HUES64 (cell line): ENCODE results near the gene PRDX5.

Source experiments
- H3K27ac ChIP-seq: 2 replicates; pipeline ENCODE4 v1.7.0; 2013; ENCODE audit warnings: low read depth, low read length, inconsistent platforms
- H3K27me3 ChIP-seq: 2 replicates; pipeline ENCODE4 v1.6.1; 2013; ENCODE audit warnings: mild to moderate bottlenecking, low read length; ENCODE audit not compliant: insufficient read depth
- H3K36me3 ChIP-seq: 2 replicates; pipeline ENCODE4 v1.6.1; 2013; ENCODE audit warnings: mild to moderate bottlenecking, low read length; ENCODE audit not compliant: insufficient read depth
- H3K4me1 ChIP-seq: 2 replicates; pipeline ENCODE4 v1.6.1; 2013; ENCODE audit warnings: mild to moderate bottlenecking, low read length, moderate library complexity; ENCODE audit not compliant: insufficient read depth
- H3K4me3 ChIP-seq: 2 replicates; pipeline ENCODE4 v1.5.1; 2013; ENCODE audit warnings: mild to moderate bottlenecking, low read length, moderate library complexity
- H3K9ac ChIP-seq: 2 replicates; pipeline ENCODE4 v1.6.1; 2013; ENCODE audit warnings: mild to moderate bottlenecking, low read depth, low read length
- H3K9me3 ChIP-seq: 2 replicates; pipeline ENCODE4 v1.6.1; 2013; ENCODE audit warnings: low read depth, low read length; ENCODE audit not compliant: insufficient read depth
- WGBS: fragments of 150-250, 120-280 bp; methylation state at CpG from one replicate; pipeline ENCODE4 v1.1.7; 2013; ENCODE audit warnings: missing lambda C conversion rate; 5-methylcytosine and 5-hydroxymethylcytosine counted together

PRDX5 gene

DNA sequence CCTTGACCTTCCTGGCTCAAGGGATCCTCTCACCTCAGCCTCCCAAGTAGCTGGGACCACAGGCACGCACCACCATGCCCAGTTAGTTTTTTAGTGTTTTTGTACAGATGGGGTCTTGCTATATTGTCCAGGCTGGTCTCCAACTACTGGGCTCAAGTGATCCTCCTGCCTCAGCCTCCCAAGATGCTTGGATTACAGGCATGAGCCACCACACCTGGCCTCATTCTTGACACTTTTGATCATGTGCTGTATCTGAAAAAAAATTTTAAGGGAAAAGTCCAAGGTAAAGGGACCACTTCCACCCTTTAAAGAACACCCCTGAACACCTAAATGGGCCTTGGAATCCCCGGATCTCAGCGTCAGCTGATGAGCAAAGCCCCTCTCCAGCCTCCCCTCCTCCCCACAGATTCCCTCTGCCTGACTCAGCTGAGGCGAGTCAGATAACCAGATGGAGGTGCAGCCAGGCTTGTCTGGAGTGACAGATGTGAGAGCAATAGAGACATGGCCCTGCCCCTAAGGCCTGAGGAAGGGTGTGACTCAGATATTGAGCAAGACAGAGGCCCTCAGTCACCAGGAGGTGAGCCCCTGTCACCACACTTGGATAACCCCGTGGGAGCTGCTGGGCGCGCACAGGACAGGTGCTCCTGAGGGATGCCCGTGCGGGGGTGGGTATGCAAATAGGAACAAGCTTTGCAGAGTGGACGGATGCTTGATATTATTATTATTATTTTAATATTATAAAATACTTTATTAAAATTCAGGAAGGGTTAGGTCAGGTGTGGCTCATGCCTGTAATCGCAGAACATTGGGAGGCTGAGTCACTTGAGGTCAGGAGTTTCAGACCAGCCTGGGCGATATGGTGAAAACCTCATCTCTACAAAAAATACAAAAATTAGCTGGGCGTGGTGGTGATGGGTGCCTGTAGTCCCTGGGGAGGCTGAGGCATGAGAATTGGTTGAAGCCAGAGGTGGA, 17.1 kb downstream of the PRDX5 start:
- Histone ChIP-seq H3K36me3 (no peaks in the 10 kb centered on the region), H3K9me3 (no peaks in the 10 kb centered on the region), H3K27ac (no peak overlapping the region), H3K4me3 (no peak overlapping the region), H3K4me1 (peaks cover 4% of the 10 kb centered on the region; the same call in 1 of the 2 replicates), H3K9ac (no peak overlapping the region), H3K27me3 (no peaks in the 10 kb centered on the region)
- WGBS, result 60% methylated on average over 11 of the region's 13 CpGs

DNA sequence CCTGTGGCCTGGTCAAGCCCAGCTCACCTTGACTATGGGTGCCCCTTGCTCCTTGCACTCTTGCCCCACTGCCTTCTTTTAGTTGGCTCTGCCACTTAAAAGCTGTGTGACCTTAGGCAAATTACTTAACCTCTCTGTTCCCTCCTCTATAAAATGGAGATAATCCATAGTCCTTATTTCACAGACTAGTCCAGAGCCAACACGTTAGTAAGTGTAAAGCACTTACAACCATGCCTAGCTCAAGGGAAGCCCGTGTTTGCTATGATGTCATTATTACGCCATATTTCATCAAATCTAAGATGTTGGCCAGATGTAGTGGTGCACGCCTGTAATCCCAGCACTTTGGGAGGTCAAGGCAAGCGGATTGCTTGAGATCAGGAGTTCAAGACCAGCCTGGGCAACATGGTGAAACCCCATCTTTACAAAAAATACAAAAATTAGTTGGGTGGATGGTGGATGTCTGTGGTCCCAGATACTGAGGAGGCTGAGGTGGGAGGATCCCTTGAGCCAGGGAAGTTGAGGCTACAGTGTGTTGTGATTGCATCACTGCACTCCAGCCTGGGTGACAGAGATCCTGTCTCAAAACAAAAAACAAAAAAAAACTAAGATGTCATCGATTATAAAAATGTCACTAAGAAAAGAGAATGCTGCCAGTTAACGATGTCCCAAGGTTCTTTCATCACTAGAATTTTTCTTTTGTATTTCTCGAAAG, 19.8 kb downstream of the PRDX5 start:
- no peak overlapping the region for H3K27ac ChIP-seq
- H3K4me1 ChIP-seq, result peaks cover 5% of the 10 kb centered on the region; the same call in 1 of the 2 replicates
- no peaks in the 10 kb centered on the region for H3K9me3 ChIP-seq
- H3K9ac ChIP-seq, result no peak overlapping the region
- 94% methylated on average over 7 of the region's 8 CpGs for WGBS
- H3K36me3 ChIP-seq, result no peaks in the 10 kb centered on the region
- H3K4me3 ChIP-seq, result no peak overlapping the region
- H3K27me3 ChIP-seq, result no peaks in the 10 kb centered on the region

GRCh38 chr11:64338716-64339115, 20.8 kb downstream of the PRDX5 start:
- H3K9ac ChIP-seq, result no peak overlapping the region
- peaks cover 10% of the 10 kb centered on the region; the same call in 1 of the 2 replicates for H3K4me1 ChIP-seq
- no peak overlapping the region for H3K27ac ChIP-seq
- H3K9me3 ChIP-seq, result no peaks in the 10 kb centered on the region
- H3K36me3 ChIP-seq, result no peaks in the 10 kb centered on the region
- 92% methylated on average over 8 of the region's 8 CpGs for WGBS
- no peaks in the 10 kb centered on the region for H3K27me3 ChIP-seq
- no peak overlapping the region for H3K4me3 ChIP-seq

DNA sequence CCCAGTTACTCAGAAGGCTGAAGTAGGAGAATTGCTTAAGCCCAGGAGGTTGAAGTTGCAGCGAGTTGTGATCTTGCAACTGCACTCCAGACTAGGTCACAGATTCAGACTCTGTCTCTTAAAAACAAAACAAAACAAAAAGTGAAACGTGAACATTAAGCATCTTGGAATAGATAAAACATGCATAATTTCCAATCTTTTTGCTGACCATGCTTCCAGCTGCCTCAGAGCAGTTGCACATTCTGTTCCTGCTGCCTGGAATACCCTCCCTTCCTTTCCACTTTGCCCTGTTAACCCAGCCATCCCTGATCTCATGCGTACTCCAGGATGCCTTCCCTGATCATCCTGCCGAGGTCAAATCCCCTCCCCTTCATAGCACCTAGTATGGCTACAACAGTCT, 21.4 kb downstream of the PRDX5 start:
- 88% methylated on average over 4 of the region's 4 CpGs for WGBS
- Histone ChIP-seq H3K9me3 (no peaks in the 10 kb centered on the region), H3K36me3 (no peaks in the 10 kb centered on the region), H3K9ac (no peak overlapping the region), H3K4me1 (peaks cover 10% of the 10 kb centered on the region; the same call in 1 of the 2 replicates), H3K27me3 (no peaks in the 10 kb centered on the region), H3K27ac (no peak overlapping the region), H3K4me3 (no peak overlapping the region)

GRCh38 chr11:64339754-64340408, 22.0 kb downstream of the PRDX5 start, which contains the start of gene CCDC88B:
Gene CCDC88B, plus strand, starts transcription at chr11:64340204. Its CDS starts 63 bp downstream, at chr11:64340267.
- H3K9me3 ChIP-seq, result no peaks in the 10 kb centered on the region
- no peak within 1 kb of the TSS for H3K27ac ChIP-seq
- no peaks in the 10 kb centered on the region for H3K36me3 ChIP-seq
- H3K27me3 ChIP-seq, result no peaks in the 10 kb centered on the region
- H3K9ac ChIP-seq, result no peak within 1 kb of the TSS; the same call in 1 of the 2 replicates
- H3K4me3 ChIP-seq, result peak within 1 kb of the TSS; percentile 87
- peaks cover 10% of the 10 kb centered on the region; the same call in 1 of the 2 replicates for H3K4me1 ChIP-seq
- 91% methylated on average over 16 of the region's 16 CpGs for WGBS

DNA sequence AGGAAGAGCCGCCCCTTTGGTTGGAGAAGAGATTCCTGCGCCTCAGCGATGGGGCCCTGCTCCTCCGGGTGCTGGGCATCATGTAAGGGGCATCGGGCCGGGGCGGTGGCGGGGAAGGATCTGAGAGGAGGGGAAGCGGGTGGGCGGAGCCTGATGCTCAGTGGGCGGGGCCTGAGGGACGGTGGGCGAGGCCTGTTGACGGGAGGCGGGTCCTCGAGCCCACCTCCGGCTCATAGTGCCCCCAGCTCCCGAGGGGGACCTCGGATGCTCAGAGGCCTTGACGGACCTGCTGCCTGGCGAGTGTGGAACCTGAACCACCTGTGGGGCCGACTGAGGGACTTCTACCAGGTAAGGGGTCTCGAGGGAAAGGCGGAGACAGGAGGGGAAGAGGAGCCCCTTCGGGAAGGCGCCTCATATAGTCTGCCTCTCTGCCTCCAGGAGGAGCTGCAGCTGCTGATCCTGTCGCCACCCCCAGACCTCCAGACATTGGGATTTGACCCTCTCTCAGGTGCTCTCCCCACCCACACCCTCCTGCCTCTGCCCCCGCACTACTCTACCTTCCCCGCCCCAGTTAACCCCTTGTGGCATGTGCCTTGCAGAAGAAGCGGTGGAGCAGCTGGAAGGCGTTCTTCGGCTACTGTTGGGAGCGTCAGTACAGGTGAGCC, 22.9 kb downstream of the PRDX5 start:
- H3K36me3 ChIP-seq, result no peaks in the 10 kb centered on the region
- H3K9me3 ChIP-seq, result no peaks in the 10 kb centered on the region
- peaks cover 10% of the 10 kb centered on the region; the same call in 1 of the 2 replicates for H3K4me1 ChIP-seq
- no peak overlapping the region; the same call in 1 of the 2 replicates for H3K9ac ChIP-seq
- 42% methylated on average over 33 of the region's 33 CpGs for WGBS
- H3K27me3 ChIP-seq, result no peaks in the 10 kb centered on the region
- H3K27ac ChIP-seq, result no peak overlapping the region
- H3K4me3 ChIP-seq, result peak overlapping the region; percentile 87

DNA sequence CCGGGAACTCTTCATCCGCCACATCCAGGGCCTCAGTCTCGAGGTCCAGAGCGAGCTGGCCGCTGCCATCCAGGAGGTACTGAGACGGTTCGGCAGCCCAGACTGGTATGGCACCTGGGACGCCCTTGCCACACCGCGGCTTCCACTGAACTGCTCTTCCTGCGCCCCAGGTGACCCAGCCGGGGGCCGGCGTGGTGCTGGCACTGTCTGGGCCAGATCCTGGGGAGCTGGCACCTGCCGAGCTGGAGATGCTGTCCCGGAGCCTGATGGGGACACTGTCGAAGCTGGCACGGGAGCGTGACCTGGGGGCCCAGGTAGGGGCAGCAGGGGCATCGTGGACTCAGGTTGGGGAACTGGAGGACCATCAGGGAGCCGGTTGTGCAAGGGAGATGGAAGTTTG, 23.5 kb downstream of the PRDX5 start:
- no peaks in the 10 kb centered on the region for H3K27me3 ChIP-seq
- no peaks in the 10 kb centered on the region for H3K9me3 ChIP-seq
- H3K4me3 ChIP-seq, result peak overlapping the region; percentile 87
- 92% methylated on average over 21 of the region's 21 CpGs for WGBS
- H3K36me3 ChIP-seq, result no peaks in the 10 kb centered on the region
- H3K4me1 ChIP-seq, result peaks cover 10% of the 10 kb centered on the region; the same call in 1 of the 2 replicates
- H3K27ac ChIP-seq, result no peak overlapping the region
- H3K9ac ChIP-seq, result no peak overlapping the region

- peak overlapping the region; percentile 87 for H3K4me3 ChIP-seq
- no peak overlapping the region for H3K27ac ChIP-seq
Observed at GRCh38 chr11:64341851-64342791, 24.2 kb downstream of the PRDX5 start.

GRCh38 chr11:64342869-64343745, 25.2 kb downstream of the PRDX5 start:
- 71% methylated on average over 28 of the region's 29 CpGs for WGBS
- Histone ChIP-seq H3K9me3 (no peaks in the 10 kb centered on the region), H3K27me3 (no peaks in the 10 kb centered on the region), H3K9ac (no peak overlapping the region), H3K4me3 (peak overlapping the region; percentile 87), H3K4me1 (peaks cover 10% of the 10 kb centered on the region; the same call in 1 of the 2 replicates), H3K27ac (no peak overlapping the region), H3K36me3 (no peaks in the 10 kb centered on the region)

More at GRCh38 chr11:64341851-64342791, 24.2 kb downstream of the PRDX5 start:
- no peaks in the 10 kb centered on the region for H3K27me3 ChIP-seq
- peaks cover 10% of the 10 kb centered on the region; the same call in 1 of the 2 replicates for H3K4me1 ChIP-seq
- H3K36me3 ChIP-seq, result no peaks in the 10 kb centered on the region
- WGBS, result 24% methylated on average over 55 of the region's 55 CpGs
- peak overlapping the region; percentile 34; the same call in 1 of the 2 replicates for H3K9ac ChIP-seq
- H3K9me3 ChIP-seq, result no peaks in the 10 kb centered on the region
